Ovary (tissue), 9 donors: ENCODE results near the gene KRT86. TPM values are rescaled to one million over a fixed set of nuclear protein-coding genes. Genes with fewer than 3 reads are reported as not detected.

ENCODE experiments used
- DNase-seq, 5 donors: peaks; one replicate each; pipeline ENCODE4 v3.0.0-alpha.2; 2019 to 2020
- H3K27ac ChIP-seq, 2 donors: fragments of 200-600 bp; one replicate each; pipeline versions ENCODE4 v1.5.1 to v1.8.0; 2019 to 2022
- H3K27me3 ChIP-seq: fragments of 200-600 bp; one replicate; pipeline ENCODE4 v1.8.0; 2022
- H3K36me3 ChIP-seq: fragments of 200-600 bp; sonication (generic); one replicate; pipeline ENCODE4 v1.5.1; 2019
- H3K4me1 ChIP-seq: one replicate; pipeline ENCODE4 v1.8.1; 2013; ENCODE audit warnings: mild to moderate bottlenecking, moderate library complexity; ENCODE audit not compliant: insufficient read depth
- H3K4me3 ChIP-seq: fragments of 200-600 bp; sonication (generic); one replicate; pipeline ENCODE4 v1.5.1; 2017
- H3K9me3 ChIP-seq, 2 donors: fragments of 200-600 bp in 1 of 2; sonication (generic) in 1 of 2; one replicate each; pipeline versions ENCODE4 v1.5.1 to v1.8.1; 2013 to 2019; ENCODE audit warnings: mild to moderate bottlenecking in 1 of 2, moderate library complexity in 1 of 2
- EP300 ChIP-seq: sonication (generic); formaldehyde crosslinking; IDR thresholded peaks from one replicate; pipeline ENCODE4 v1.6.1; 2017; ENCODE audit warnings: antibody characterized with exemption
- POLR2A ChIP-seq: fragments of 450-650 bp; IDR thresholded peaks from one replicate; pipeline ENCODE4 v1.6.1; 2017; ENCODE audit warnings: antibody characterized with exemption, mild to moderate bottlenecking, moderate library complexity
- WGBS, 3 donors: extraction: QIAGEN DNeasy Blood & Tissue Kit in 1 of 3; methylation state at CpG; one replicate each; pipeline versions ENCODE4 v1.1.5 to v1.1.7; 2013 to 2017; 5-methylcytosine and 5-hydroxymethylcytosine counted together
- intact Hi-C, 4 donors: fragments of 100-400 bp; cut with DNase I; formaldehyde crosslinking; loops; one replicate each; pipeline versions ENCODE4 v1.11.0 to v1.15.1; 2022 to 2023
- polyA plus RNA-seq, 2 donors: library from polyadenylated mRNA; stranded (reverse); fragments of 200-250 nt in 1 of 2; fragments of 350-450 nt in 1 of 2; fragmentation: Illumina TruSeq in 1 of 2; extraction: RNeasy Lipid Tissue Mini Kit (QIAGEN cat#74804) in 1 of 2; gene quantifications; one replicate each; pipeline ENCODE4 v1.2.3, GENCODE V29; 2013 to 2014
- total RNA-seq, 7 donors: library from RNA; depleted of rRNA in 2 of 7; stranded (reverse); fragments of >200 nt in 2 of 7; fragmentation: NEBNext Ultra II Directional in 3 of 7; extraction: Animal tissue kit (Norgen Biotek cat#: 25700) in 3 of 7; gene quantifications; one replicate each; pipeline versions ENCODE4 v1.1.0 to v1.2.4, GENCODE V29; 2016 to 2023
- TF ChIP-seq, protein P1 (sequence below), 3 donors: fragments of 450-650 bp in 2 of 3; fragments of 200-600 bp in 1 of 3; IDR thresholded peaks; one replicate each; pipeline versions ENCODE4 v1.5.1 to v1.8.0; 2016 to 2022; ENCODE audit warnings: antibody characterized with exemption in 3 of 3, mild to moderate bottlenecking in 1 of 3
- donor health status: DM: no; HTN: no; CAD: no; lungs with moderate emphysema.
- donor health status: DM: no; HTN: no; CAD: no.
- donor health status: Bipolar disorder and iron deficiency.
- donor health status: DM: yes; HTN: yes; CAD: no.
- donor health status: DM: no; HTN: no; CAD: no.
- donor health status: DM: yes; HTN: yes; CAD: no.

The KRT86 gene
- total and polyA plus RNA-seq, 9 donors, result 0.69 TPM; not detected in 8

DNA sequence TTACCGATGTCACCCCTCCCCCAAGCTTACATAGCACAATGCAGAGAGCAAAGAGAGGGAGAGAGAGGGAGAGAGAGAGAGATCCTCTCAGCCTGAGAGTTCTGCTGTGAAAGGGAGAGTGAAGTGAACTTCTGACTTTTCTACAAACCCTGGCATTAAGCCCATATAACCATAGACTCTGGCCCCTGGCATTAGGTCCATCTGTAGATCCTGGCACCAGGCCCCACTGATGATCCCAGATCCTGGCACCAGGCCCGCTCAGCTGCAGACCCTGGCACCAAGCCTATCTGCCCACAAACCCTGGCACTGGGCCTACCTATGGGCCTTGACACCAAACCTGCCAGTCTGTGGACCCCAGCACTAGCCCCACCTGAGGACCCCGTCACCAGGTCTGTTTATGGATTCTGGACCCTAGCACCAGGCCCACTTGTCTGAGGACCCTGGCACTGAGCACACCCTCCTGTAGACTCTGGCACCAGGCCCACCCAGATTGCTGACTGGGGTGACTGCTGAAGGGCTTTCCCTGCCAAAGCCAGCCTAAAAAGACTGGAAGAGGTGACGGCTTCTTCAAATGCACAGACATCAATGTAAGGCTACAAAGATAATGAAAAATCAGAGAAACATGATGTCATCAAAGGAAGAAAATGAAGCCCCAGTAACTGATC is 61.3 kb downstream of the KRT86 start:
- TF ChIP-seq POLR2A (no peak), EP300 (no peak)
- TF ChIP-seq, protein P1, sequence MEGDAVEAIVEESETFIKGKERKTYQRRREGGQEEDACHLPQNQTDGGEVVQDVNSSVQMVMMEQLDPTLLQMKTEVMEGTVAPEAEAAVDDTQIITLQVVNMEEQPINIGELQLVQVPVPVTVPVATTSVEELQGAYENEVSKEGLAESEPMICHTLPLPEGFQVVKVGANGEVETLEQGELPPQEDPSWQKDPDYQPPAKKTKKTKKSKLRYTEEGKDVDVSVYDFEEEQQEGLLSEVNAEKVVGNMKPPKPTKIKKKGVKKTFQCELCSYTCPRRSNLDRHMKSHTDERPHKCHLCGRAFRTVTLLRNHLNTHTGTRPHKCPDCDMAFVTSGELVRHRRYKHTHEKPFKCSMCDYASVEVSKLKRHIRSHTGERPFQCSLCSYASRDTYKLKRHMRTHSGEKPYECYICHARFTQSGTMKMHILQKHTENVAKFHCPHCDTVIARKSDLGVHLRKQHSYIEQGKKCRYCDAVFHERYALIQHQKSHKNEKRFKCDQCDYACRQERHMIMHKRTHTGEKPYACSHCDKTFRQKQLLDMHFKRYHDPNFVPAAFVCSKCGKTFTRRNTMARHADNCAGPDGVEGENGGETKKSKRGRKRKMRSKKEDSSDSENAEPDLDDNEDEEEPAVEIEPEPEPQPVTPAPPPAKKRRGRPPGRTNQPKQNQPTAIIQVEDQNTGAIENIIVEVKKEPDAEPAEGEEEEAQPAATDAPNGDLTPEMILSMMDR (IDR thresholded peaks at IDR 0.05), result no peak
- Histone ChIP-seq H3K4me3 (no peak overlapping the region), H3K27me3 (no peaks in the 10 kb centered on the region), H3K36me3 (no peaks in the 10 kb centered on the region), H3K4me1 (no peaks in the 10 kb centered on the region), H3K27ac (no peak overlapping the region), H3K9me3 (peaks cover 0 to 5% of the 10 kb centered on the region in 2 donors)
- 76 to 83% (median 80%) methylated on average over 4 of the region's 4 CpGs for WGBS, 3 donors
- intact Hi-C loops, result no loop called here
- DNase-seq, result no peak

DNA sequence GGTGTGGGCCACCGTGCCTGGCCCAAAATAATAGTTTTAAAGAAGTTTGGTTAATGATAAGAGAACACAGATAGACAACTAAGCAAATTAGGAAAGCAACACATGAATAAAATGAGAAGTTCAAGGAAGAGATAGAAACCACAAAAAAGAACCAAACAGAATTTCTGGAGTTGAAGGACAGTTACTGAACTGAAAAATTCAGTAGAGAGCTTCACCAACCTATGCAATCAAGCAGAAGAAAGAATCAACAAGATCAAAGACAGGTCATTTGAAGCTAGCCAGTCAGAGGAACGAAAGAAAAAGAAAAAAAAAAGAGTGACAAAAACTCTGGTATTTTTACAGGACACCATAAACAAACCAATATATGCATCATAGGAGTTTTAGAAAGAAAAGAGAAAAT is 62.2 kb downstream of the KRT86 start:
- no peaks in the 10 kb centered on the region for H3K4me1 ChIP-seq
- H3K36me3 ChIP-seq, result no peaks in the 10 kb centered on the region
- intact Hi-C loops, result no loop called here
- no peak for DNase-seq
- no peak overlapping the region for H3K27ac ChIP-seq
- no peak for TF ChIP-seq EP300
- TF ChIP-seq, protein P1 (IDR thresholded peaks at IDR 0.05), result no peak
- TF ChIP-seq POLR2A, result no peak
- H3K27me3 ChIP-seq, result no peaks in the 10 kb centered on the region
- peaks cover 0 to 5% of the 10 kb centered on the region in 2 donors for H3K9me3 ChIP-seq
- 77 to 87% (median 80%) methylated on average over 2 of the region's 2 CpGs for WGBS, 3 donors
- no peak overlapping the region for H3K4me3 ChIP-seq

DNA sequence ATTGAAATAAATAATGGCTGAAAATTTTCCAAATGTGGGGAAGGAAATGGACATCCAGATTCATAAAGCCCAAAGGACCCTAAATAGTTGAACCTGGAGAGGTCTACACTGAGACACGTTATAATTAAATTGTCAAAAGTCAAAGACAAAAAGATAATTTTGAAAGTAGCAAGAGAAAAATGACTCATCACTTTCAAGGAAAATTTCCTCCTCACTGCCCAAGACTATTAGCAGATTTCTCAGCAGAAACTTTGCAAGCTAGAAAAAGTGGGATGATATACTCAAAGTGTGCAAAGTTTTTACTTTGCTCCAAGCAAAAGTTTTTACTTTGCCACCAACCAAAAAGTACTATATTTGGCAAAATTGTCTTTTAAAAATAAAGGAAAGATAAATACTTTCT is 62.6 kb downstream of the KRT86 start:
- intact Hi-C loops, result no loop called here
- Histone ChIP-seq H3K36me3 (no peaks in the 10 kb centered on the region), H3K27ac (no peak overlapping the region), H3K9me3 (peaks cover 0 to 5% of the 10 kb centered on the region in 2 donors), H3K27me3 (no peaks in the 10 kb centered on the region), H3K4me3 (no peak overlapping the region), H3K4me1 (no peaks in the 10 kb centered on the region)
- DNase-seq, result no peak
- TF ChIP-seq EP300, result no peak
- TF ChIP-seq POLR2A, result no peak
- TF ChIP-seq, protein P1 (IDR thresholded peaks at IDR 0.05), result no peak
- 59 to 67% (median 66%) methylated on average over 1 of the region's 1 CpG for WGBS, 3 donors

DNA sequence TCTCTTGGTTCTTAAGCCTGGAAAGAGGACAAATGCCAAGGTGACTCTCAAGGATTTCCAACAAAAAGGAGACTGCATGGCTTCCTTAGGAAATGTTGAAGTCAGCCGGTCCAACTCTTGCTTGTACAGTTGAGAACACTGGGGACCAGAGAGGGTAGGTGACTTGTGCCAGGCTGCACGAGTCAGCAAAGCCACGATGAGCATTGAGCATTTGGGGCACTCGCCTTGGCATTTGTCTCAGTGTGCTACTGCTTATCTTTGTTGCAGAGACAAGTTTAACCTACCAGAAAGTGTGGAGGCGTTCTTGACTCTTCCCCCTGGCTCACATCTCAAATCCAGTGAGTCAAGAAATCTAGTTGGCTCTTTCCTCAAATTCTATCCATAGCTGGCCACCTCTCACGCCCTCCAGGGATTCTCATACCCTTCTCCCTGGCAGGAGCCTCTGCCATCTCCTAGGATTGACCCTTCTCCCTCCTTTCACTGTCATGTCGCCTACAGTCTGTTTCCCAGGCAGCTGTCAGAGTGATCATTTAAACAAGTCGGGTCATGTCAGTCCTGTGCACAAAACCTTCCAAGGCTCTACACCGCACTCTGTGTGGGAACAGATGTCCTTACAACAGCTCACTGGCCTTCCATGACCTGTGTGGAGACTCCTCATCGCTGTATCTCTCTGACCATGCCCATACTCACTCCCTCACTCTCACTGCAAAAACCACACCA is 64.0 kb downstream of the KRT86 start:
- Histone ChIP-seq H3K27ac (no peak overlapping the region), H3K27me3 (no peaks in the 10 kb centered on the region), H3K4me3 (no peak overlapping the region), H3K4me1 (no peaks in the 10 kb centered on the region), H3K9me3 (peaks cover 0 to 5% of the 10 kb centered on the region in 2 donors), H3K36me3 (no peaks in the 10 kb centered on the region)
- no peak for DNase-seq
- 73 to 81% (median 73%) methylated on average over 10 of the region's 10 CpGs for WGBS, 3 donors
- TF ChIP-seq EP300 (no peak), POLR2A (no peak)
- TF ChIP-seq, protein P1 (IDR thresholded peaks at IDR 0.05), result no peak
- intact Hi-C loops, result no loop called here
